VCaP (cell line): ENCODE results near the gene NR6A1.

Source experiments
- H3K27ac ChIP-seq: fragments of 450-650 bp; 2 replicates; pipeline ENCODE4 v1.5.1; 2017
- TF ChIP-seq, protein P1 (sequence below): fragments of 450-650 bp; conservative IDR thresholded peaks from 2 replicates; pipeline ENCODE4 v1.5.1; 2017; ENCODE audit warnings: mild to moderate bottlenecking, moderate library complexity

Gene NR6A1

DNA sequence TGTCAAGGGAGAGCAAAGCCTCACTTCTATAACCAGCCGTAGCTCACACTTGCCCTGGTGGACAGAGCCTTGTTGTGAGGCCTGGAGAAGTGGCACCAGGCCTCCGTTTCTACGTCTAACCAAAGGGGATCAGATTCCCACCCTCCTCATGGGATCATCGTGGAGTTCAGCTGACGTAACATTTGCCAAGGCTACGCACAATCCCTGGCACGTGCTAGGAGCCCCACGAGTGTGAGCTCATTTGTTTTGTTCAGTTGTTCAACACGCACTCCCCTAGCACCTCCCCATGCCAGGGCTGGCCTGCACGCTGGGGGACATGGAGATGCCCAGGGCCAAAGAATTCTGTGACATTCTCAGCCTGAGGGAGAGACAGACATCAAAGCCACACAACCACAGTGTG lies 297.8 kb downstream of the NR6A1 start:
- TF ChIP-seq, protein P1, sequence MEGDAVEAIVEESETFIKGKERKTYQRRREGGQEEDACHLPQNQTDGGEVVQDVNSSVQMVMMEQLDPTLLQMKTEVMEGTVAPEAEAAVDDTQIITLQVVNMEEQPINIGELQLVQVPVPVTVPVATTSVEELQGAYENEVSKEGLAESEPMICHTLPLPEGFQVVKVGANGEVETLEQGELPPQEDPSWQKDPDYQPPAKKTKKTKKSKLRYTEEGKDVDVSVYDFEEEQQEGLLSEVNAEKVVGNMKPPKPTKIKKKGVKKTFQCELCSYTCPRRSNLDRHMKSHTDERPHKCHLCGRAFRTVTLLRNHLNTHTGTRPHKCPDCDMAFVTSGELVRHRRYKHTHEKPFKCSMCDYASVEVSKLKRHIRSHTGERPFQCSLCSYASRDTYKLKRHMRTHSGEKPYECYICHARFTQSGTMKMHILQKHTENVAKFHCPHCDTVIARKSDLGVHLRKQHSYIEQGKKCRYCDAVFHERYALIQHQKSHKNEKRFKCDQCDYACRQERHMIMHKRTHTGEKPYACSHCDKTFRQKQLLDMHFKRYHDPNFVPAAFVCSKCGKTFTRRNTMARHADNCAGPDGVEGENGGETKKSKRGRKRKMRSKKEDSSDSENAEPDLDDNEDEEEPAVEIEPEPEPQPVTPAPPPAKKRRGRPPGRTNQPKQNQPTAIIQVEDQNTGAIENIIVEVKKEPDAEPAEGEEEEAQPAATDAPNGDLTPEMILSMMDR, result no peak
- H3K27ac ChIP-seq, result no peak overlapping the region

DNA sequence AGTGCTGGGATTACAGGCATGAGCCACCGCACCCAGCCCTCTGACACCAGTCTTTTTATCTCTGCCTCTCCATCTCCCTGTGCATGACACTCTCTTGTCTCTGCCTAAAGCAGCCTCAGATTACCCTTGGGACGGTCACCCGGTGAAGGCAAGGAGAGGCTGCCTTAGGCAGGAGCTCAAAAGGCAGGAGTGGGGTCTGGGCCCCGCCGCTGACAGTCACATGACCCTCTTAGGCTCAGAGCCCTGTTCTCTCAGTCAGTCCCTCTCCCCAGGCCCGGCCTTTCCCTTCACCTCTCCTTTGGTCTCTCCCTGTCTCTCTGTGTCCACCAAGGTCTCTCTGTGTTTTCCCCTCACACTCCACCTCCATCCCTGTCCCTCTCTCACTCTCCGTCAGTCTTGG lies 298.3 kb downstream of the NR6A1 start:
- TF ChIP-seq, protein P1, result no peak
- H3K27ac ChIP-seq, result no peak overlapping the region

DNA sequence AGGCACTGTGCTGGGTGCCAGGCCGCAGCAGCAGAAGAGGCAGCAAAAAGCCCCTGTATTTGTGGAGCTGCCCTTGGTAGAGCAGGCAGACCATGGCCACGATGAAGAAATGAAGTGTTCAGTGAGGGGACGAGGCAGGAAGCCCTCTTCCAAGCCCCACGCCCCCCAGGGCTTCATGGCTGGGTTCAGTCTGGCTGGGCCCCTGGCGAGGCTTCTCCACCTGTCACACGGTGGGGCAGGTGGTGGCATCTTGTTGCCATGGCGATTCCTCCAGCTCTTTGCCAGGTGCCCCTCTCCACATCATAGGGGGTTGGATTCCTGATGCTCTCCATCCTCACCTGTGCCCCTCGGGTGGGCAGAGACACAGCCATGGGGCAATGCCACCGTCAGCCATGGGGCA lies 299.4 kb downstream of the NR6A1 start:
- TF ChIP-seq, protein P1, result no peak

DNA sequence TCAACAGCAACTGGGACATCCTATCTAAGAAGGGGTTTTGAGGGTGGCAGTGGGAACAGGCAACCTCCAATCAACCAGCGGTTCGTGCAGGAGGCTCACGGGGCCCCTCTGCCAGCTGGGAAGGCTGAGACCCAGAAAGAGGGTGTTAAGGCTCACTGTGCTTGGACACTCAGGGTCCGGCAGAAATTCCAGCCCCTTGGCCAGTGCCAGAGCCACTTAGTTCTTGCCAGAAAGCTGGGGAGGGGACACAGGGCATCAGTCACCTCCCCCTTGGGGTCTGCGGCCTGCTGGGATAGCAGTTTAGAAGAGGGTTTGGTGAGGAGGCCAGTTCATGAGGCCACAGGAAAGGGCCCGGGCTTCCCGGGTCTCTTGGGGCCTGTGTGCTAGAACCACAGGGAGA lies 300.4 kb downstream of the NR6A1 start:
- H3K27ac ChIP-seq, result no peak overlapping the region
- TF ChIP-seq, protein P1, result no peak

More for the DNA sequence above, 299.4 kb downstream of the NR6A1 start:
- no peak overlapping the region for H3K27ac ChIP-seq

DNA sequence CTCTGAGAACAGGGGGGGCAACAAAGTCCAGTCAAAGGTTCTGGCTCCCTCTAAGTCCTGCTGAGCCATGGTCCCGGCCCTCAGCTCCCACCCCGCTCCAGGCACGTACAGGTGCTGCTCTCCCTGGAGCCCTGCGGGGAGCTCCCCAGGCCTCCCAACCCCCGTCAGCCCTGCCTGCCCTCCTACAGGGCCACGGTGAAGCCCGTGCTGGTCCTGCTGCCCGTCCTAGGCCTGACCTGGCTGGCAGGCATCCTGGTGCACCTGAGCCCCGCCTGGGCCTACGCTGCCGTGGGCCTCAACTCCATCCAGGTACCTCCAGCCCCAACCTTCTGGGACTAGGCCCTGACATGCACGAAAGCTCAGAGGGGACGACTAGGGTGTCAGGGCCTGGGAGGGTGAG lies 300.8 kb downstream of the NR6A1 start:
- TF ChIP-seq, protein P1, result no peak
- H3K27ac ChIP-seq, result no peak overlapping the region

DNA sequence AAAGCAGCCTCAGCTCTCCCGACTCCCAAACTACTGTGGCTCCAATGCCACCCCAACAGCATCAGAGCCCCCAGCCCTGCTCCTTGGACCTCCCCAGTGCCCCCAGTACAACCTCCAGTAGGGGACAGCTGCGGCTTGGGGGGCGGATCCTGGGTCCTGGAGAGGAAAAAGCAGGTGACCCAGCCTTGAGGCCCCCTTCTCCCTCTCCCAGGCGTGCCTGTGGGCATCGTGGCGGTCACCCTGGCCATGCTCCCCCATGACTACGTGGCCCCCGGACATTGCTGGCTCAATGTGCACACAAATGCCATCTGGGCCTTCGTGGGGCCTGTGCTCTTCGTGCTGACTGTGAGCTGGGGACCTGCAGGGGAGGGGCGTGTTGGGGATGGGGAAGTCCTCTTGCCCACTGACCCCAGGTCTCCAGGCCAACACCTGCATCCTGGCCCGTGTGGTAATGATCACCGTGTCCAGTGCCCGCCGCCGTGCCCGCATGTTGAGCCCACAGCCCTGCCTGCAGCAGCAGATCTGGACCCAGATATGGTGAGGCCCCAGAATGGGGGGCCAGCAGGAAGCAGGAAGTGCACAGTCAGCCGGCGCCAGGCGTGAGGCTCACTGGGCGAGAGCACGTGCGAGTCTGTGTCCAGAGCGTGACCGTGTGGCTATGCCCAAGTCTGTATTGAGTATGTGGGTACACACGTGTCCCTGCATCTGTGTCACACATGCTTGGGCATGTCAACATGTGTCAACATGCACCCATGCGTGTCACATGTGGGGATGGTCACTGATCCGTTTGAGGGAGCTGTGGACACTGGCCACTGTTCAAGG lies 301.9 kb downstream of the NR6A1 start:
- H3K27ac ChIP-seq, result no peak overlapping the region
- TF ChIP-seq, protein P1, result no peak

DNA sequence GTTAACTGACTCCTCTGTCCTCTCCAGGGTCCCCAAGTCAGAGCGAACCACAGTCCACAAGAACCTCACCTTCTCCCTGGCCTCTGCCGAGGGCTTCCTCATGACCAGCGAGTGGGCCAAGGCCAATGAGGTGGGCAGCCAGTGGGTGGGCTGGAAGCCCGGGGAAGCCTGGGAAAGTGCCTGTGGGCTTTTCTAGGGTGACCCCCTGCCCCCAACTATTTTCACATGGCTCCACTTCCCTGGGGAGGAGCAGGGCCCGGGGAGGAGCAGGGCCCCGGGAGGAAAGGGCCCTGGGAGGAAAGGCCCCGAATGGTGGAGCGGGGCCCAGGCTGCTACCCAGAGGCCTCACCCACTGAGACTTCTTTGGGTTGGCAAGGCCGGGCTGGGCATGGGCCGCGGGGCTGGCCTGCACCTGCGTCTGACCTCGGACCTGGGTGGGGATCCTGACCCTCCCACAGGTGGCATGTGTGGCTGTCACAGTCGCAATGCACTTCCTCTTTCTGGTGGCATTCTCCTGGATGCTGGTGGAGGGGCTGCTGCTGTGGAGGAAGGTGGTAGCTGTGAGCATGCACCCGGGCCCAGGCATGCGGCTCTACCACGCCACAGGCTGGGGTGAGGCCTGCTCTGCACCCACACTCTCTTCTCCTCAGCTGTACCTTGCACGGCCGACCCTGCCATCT lies 302.9 kb downstream of the NR6A1 start:
- TF ChIP-seq, protein P1, result no peak
- no peak overlapping the region for H3K27ac ChIP-seq
